Measurements from ENCODE around the gene INAVA. TPM values are rescaled to one million over a fixed set of nuclear protein-coding genes. Genes with fewer than 3 reads are reported as not detected.
"Not testable (repeated sequence)": the region's sequence is repeated elsewhere in the genome, so short reads cannot be mapped to it uniquely, and the experiment has no call there.

The INAVA gene
- total and polyA plus RNA-seq, 2 donors (not counting 1 experiment from before 2014, with no cell fraction given): 0.02 TPM; not detected in 1

GRCh38 chr1:200963076-200963475 lies 68.4 kb downstream of the INAVA start:
- Histone ChIP-seq H4K20me1 (ENCODE audit: control insufficient read depth, extremely low read depth, insufficient read depth, low read length) (no peaks in the 10 kb centered on the region), H2AFZ (ENCODE audit: low read length) (no peak overlapping the region), H3K9ac (ENCODE audit: insufficient read depth, low read length) (no peak overlapping the region), H3K79me2 (ENCODE audit: control insufficient read depth, insufficient read depth, low read length) (no peaks in the 10 kb centered on the region), H3K4me1 (ENCODE audit: control insufficient read depth, extremely low read depth, insufficient read depth, low read length) (no peaks in the 10 kb centered on the region), H3K4me2 (ENCODE audit: extremely low read depth, insufficient read depth, low read length) (no peak overlapping the region), H3K4me3 (replicated peaks in 1 of 4; ENCODE audit: control extremely low read depth in 1 of 4, insufficient read depth in 1 of 4, low read depth in 3 of 4, low read length in 4 of 4) (no peak overlapping the region), H3K9me3 (ENCODE audit: control insufficient read depth, insufficient read depth, low read depth, low read length) (no peaks in the 10 kb centered on the region), H3K27me3 (ENCODE audit: control insufficient read depth, insufficient read depth, low read length) (peaks cover 8% of the 10 kb centered on the region), H3K36me3 (ENCODE audit: control insufficient read depth, insufficient read depth, low read length) (no peaks in the 10 kb centered on the region), H3K27ac (ENCODE audit: insufficient read depth, low read length) (no peak overlapping the region)
- peak in 1 of 2 donors; percentile 7 for DNase-seq (ENCODE audit: low read depth in 2 of 2)
- TF ChIP-seq EZH2 (IDR thresholded peaks at IDR 0.05; ENCODE audit: low read length, missing control alignments): no peak
- TF ChIP-seq CTCF (conservative IDR thresholded peaks at IDR 0.05 in 1 of 2, IDR thresholded peaks at IDR 0.05 in 1 of 2; ENCODE audit: low read depth in 1 of 2, low read length in 2 of 2): no peak

- H3K9me3 ChIP-seq (ENCODE audit: control insufficient read depth, insufficient read depth, low read depth, low read length); H3K4me2 ChIP-seq (ENCODE audit: extremely low read depth, insufficient read depth, low read length); H3K79me2 ChIP-seq (ENCODE audit: control insufficient read depth, insufficient read depth, low read length); H3K27me3 ChIP-seq (ENCODE audit: control insufficient read depth, insufficient read depth, low read length); H3K4me3 ChIP-seq (replicated peaks in 1 of 4; ENCODE audit: control extremely low read depth in 1 of 4, insufficient read depth in 1 of 4, low read depth in 3 of 4, low read length in 4 of 4); H4K20me1 ChIP-seq (ENCODE audit: control insufficient read depth, extremely low read depth, insufficient read depth, low read length); H3K4me1 ChIP-seq (ENCODE audit: control insufficient read depth, extremely low read depth, insufficient read depth, low read length); H3K36me3 ChIP-seq (ENCODE audit: control insufficient read depth, insufficient read depth, low read length); H3K27ac ChIP-seq (ENCODE audit: insufficient read depth, low read length); DNase-seq (ENCODE audit: low read depth in 2 of 2); H2AFZ ChIP-seq (ENCODE audit: low read length); H3K9ac ChIP-seq (ENCODE audit: insufficient read depth, low read length): not testable (repeated sequence)
These were observed 69.2 kb downstream of the INAVA start for GRCh38 chr1:200963888-200964287.

Other genes with a start within 250 kb of the INAVA start
- gene DDX59, start 225.0 kb upstream of the INAVA start, total RNA-seq: 16.2 and 18.7 TPM in 2 replicates
- gene DDX59, start 225.0 kb upstream of the INAVA start, polyA plus RNA-seq: 13.0 and 14.0 TPM in 2 replicates
- gene CAMSAP2, start 156.0 kb upstream of the INAVA start, total RNA-seq: 21.8 and 32.5 TPM in 2 replicates
- gene CAMSAP2, start 156.0 kb upstream of the INAVA start, polyA plus RNA-seq: 19.3 and 22.3 TPM in 2 replicates
- gene GPR25, start 21.9 kb upstream of the INAVA start, total RNA-seq: not detected in 2 replicates
- not detected in 2 replicates for gene GPR25, start 21.9 kb upstream of the INAVA start, polyA plus RNA-seq
- under 0.01 and 0.26 TPM in 2 replicates for gene KIF21B, start 128.8 kb downstream of the INAVA start, total RNA-seq
- gene KIF21B, start 128.8 kb downstream of the INAVA start, polyA plus RNA-seq: 0.03 and 0.08 TPM in 2 replicates
- gene CACNA1S, start 217.5 kb downstream of the INAVA start, total RNA-seq: not detected in 2 replicates
- not detected in 2 replicates for gene CACNA1S, start 217.5 kb downstream of the INAVA start, polyA plus RNA-seq
- under 0.01 TPM in 1 of 2 replicates, not detected in the other for gene ASCL5, start 232.3 kb downstream of the INAVA start, total RNA-seq
- gene ASCL5, start 232.3 kb downstream of the INAVA start, polyA plus RNA-seq: not detected in 2 replicates